GM20431 (cell line): ENCODE measurements around the gene PROX1.

Experiments used
- in situ Hi-C: fragments of 300-500 bp; cut with MseI, MboI; formaldehyde crosslinking; loops from one replicate; pipeline ENCODE4 v1.15.0; 2020; ENCODE audit warnings: low sequenced_read_pairs; ENCODE audit not compliant: unreplicated experiment

The PROX1 gene

GRCh38 chr1:214017191-214017982 lies 29.6 kb downstream of the PROX1 start:
- in situ Hi-C loops, result no loop called here

- in situ Hi-C loops, result no loop called here
Observed at GRCh38 chr1:214018386-214019268, 30.9 kb downstream of the PROX1 start.

- in situ Hi-C loops, result no loop called here
Observed at GRCh38 chr1:214019499-214019898, 31.7 kb downstream of the PROX1 start.

- in situ Hi-C loops, result no loop called here
Observed at GRCh38 chr1:214021321-214021720, 33.5 kb downstream of the PROX1 start.

GRCh38 chr1:214022229-214022791 lies 34.5 kb downstream of the PROX1 start:
- in situ Hi-C loops, result no loop called here

GRCh38 chr1:214022810-214023425 lies 35.1 kb downstream of the PROX1 start:
- in situ Hi-C loops, result no loop called here

- in situ Hi-C loops, result no loop called here
Observed at GRCh38 chr1:214026985-214027384, 39.2 kb downstream of the PROX1 start.

GRCh38 chr1:214027498-214027897 lies 39.7 kb downstream of the PROX1 start:
- in situ Hi-C loops, result no loop called here

- in situ Hi-C loops, result no loop called here
Observed at GRCh38 chr1:214028095-214028494, 40.3 kb downstream of the PROX1 start.

GRCh38 chr1:214028649-214029406 lies 41.1 kb downstream of the PROX1 start:
- in situ Hi-C loops, result no loop called here

GRCh38 chr1:214029796-214030195 lies 42.0 kb downstream of the PROX1 start:
- in situ Hi-C loops, result no loop called here

- in situ Hi-C loops, result no loop called here
Observed at GRCh38 chr1:214031267-214031650, 43.5 kb downstream of the PROX1 start.

- in situ Hi-C loops, result no loop called here
Observed at GRCh38 chr1:214037468-214037867, 49.7 kb downstream of the PROX1 start.

GRCh38 chr1:214039394-214040018 lies 51.7 kb downstream of the PROX1 start:
- in situ Hi-C loops, result no loop called here

- in situ Hi-C loops, result no loop called here
Observed at GRCh38 chr1:214043167-214043566, 55.4 kb downstream of the PROX1 start.

GRCh38 chr1:214044438-214045214 lies 56.9 kb downstream of the PROX1 start:
- in situ Hi-C loops, result no loop called here

- in situ Hi-C loops, result no loop called here
Observed at GRCh38 chr1:214050513-214051401, 63.0 kb downstream of the PROX1 start.

- in situ Hi-C loops, result no loop called here
Observed at GRCh38 chr1:214051786-214052185, 64.0 kb downstream of the PROX1 start.
